GM19043 (cell line): ENCODE measurements around the gene TANGO6.

Experiments used
- ATAC-seq: cut with Tn5 transposase; IDR thresholded peaks from one replicate; pipeline ENCODE4 v1.9.1; 2021; ENCODE audit warnings: low read depth; ENCODE audit not compliant: unreplicated experiment

Gene TANGO6

GRCh38 chr16:68907297-68907696, 64.0 kb downstream of the TANGO6 start:
- no peak for ATAC-seq

GRCh38 chr16:68907781-68908181, 64.5 kb downstream of the TANGO6 start:
- ATAC-seq, result no peak

GRCh38 chr16:68909099-68909733, 65.9 kb downstream of the TANGO6 start:
- no peak for ATAC-seq

DNA sequence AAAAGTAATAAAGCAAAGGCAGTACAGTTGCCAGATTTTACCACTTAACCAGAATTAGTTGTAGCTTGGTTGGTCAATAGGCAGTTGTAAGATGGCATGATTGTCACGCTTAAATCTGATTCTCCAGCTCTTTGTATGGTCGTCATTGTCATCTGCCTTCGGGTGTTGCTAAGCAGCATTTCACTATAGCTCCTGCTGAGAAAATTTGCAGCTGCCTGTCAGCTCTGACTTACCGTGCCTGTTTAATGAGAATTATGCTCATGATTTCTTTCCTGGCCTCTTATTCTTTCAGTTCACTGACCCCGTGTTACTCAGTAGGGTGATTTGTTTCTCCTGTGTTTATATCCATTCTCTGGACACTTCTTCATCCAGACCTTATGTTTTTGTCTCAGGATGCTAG, 66.7 kb downstream of the TANGO6 start:
- ATAC-seq, result no peak

DNA sequence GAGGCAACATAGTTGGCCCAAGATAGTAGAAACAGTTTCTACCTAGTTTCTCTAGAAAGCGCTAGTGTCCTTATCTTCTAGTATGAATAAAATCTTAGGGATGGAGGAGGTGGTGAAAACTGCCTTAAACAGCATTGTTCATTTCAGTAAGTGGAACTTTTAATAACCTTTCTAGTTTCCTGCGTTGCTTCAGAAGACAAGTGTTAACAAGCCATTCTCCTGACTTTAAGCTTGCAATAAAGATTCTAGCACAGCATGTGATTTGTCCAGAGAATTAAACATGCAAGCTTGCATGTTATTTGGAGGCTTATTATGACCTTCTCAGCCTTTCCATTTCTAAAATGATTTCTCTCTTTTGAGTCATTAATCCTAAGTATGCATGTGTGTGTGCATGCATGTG, 72.3 kb downstream of the TANGO6 start:
- no peak for ATAC-seq

DNA sequence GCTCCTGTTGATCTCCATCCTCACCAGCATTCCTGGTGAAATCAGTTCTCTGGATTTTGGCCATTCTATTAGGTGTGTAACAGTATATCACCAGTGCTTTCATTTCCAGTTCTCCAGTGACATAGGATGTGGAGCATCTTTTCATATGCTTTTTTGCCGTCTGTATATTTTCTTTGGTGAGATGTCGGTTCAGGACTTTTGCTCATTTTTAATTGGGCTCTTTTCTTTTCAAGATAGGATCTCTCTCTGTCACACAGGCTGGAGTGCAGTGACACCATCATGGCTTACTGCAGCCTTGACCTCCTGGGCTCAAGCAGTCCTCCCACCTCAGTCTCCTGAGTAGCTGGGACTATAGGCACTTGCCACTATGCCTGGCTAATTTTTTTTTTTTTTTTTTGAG, 74.2 kb downstream of the TANGO6 start:
- no peak for ATAC-seq

- ATAC-seq, result no peak
These were observed 77.0 kb downstream of the TANGO6 start for GRCh38 chr16:68920349-68920748.

GRCh38 chr16:68921637-68922036, 78.3 kb downstream of the TANGO6 start:
- no peak for ATAC-seq

DNA sequence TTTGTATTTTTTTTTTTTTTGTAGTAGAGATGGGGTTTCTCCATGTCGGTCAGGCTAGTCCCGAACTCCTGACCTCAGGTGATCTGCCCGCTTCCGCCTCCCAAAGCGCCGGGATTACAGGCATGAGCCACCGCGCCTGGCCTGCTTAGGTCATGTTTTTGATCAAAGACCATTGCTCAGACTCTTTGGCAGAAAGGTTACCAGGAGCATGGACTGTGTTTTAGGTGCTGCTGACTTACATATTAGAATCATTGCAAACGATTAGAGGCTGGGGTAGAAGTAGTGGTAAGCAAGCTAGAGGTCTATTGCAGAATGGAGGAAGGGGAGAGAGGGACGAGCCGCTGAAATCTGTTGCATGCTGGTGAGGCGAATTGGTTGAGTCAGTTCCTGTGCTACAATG, 79.8 kb downstream of the TANGO6 start:
- no peak for ATAC-seq

- ATAC-seq, result no peak
These were observed 83.7 kb downstream of the TANGO6 start for GRCh38 chr16:68927018-68927417.

- ATAC-seq, result no peak
These were observed 87.9 kb downstream of the TANGO6 start for GRCh38 chr16:68931196-68931595.

GRCh38 chr16:68934402-68934801, 91.1 kb downstream of the TANGO6 start:
- no peak for ATAC-seq

DNA sequence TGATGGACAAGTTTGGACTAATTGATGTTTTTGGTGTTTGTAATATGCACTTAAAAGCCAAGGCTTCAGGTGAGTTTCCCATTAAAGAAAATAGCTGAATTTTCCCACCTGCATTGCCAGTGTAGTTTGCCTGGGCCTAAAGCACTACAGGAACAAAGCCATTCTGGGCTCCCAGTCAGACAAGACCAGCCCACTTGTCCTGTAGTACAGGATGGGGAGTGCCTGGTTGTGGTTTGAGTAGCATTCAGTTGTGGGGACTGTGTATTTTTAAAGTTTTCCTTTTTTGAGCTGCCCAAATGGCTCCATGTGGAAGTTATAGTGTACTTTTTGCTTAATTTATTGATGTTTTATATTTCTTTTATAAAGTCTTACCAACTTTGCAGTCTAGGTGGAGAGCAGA, 91.7 kb downstream of the TANGO6 start:
- no peak for ATAC-seq

DNA sequence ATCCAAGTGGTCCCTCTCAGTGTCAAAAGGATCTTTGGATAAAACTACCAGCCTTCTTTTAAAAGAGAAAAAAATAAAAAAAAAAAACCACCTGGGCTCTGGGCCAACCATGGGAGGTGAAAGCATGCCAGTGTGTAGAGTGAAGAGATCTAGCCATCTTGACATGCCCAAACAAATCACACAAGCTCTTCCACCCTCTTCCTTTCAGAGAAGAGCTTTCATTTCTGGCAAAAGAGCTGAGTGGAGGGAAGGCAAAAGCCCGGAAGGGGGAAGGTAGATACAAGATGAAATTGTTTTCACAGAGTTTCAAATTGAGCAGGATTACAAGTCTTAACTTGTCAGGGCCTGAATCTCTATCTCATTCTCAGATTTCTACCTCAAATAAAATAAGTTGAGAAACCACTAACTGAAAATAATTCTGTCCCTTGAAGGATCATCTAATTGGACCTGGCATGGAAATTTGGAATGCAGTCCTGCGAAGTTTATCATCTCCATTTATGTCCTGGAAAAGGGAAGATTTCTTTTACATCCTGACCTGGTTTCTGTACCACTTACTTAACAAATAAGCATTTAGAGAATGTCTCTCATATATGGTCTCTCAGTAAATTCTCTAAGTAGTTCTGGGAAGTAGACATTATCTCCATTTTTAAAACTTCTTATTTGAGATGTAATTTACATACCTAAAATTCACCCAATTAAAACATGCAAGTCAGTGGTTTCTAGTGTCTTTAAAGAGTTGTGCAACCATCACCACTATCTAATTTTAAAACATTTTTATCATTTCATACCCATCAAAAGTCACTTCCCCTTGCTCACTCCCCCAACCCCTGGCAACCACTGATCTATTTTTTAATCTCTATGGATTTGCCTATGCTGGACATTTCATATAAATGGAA, 93.7 kb downstream of the TANGO6 start:
- no peak for ATAC-seq

DNA sequence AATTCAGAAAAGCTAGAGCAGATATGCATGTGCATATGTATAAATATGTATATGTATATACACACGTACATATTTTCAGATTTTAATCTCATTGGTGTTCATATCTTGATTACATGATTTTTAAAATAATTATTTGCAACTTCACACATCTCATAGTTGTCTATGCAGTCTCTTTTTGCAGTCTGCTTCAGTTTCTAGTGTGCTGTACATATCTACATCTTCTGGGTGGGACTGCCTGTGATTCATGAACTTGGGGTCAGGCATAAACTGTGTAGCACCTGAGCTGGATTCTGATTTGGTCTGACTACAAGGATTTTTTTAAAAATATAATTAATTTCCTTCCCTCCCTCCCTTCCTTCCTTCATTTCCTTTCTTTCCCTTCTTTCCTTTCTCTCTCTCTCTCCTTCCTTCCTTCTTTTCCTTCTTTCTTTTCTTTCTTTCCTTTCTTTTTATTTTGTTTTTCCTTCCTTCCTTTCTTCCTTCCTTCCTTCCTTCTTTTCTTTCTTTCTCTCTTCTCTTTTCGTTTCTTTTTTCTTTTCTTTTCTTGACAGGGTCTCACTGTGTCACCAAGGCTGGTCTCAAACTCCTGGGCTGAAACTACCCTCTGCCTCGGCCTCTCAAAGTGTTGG, 96.5 kb downstream of the TANGO6 start:
- ATAC-seq, result no peak

- no peak for ATAC-seq
These were observed 97.5 kb downstream of the TANGO6 start for GRCh38 chr16:68940816-68941215.

GRCh38 chr16:68943961-68944360, 100.6 kb downstream of the TANGO6 start:
- ATAC-seq, result no peak

GRCh38 chr16:68948230-68948910, 105.0 kb downstream of the TANGO6 start:
- no peak for ATAC-seq

GRCh38 chr16:68951991-68952877, 108.9 kb downstream of the TANGO6 start:
- ATAC-seq, result no peak
